TTC549 (cell line): ENCODE results near the gene AQP6.

Experiments
- FAIRE-seq: peaks from 2 replicates; lab custom pipeline; 2012; peaks lifted over from hg19 to GRCh38; lab: Jason Lieb, UNC

Gene AQP6

DNA sequence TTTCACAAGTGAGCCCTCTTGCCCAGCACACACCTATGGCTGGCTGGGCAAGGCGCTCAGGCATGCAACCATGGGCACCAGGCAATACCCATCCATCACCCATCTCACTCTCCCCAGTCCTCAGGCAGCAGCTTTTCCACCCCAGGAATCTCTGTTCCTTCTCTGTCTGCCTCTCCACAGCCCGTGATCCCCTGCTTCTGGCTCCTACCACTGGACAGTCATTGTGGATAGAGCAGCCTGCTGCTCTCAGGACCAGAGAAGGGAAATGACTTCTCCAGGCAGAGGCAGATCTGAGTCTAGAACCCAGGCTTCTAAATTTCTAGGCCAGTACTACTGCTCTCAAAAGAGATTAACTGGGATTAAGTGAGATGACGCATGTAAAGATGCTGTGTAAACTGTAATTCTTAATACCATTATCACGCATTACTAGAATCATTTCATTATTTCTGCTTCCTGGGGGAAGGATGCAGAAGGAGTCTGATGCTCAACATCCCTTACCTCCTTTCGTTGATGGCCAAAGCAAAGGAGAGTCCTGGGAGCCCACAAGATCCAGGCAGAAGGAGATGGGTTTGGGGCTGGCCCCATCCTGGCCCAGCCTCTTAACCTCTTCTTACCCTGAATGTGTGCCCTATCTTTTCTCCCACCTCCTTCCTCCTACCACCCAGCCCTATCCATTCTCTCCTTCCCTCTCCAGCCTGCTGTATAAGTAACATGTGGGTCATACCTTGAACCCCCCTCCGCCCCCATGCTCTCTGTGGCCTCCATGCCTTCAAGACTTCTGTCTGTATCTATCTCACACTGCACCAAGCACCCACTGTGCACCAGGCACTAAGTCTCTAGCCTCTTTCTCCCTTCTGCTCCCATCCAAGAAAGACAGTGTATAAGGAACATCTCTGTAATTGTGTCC lies 15.8 kb upstream of the AQP6 start:
- FAIRE-seq, result no peak

DNA sequence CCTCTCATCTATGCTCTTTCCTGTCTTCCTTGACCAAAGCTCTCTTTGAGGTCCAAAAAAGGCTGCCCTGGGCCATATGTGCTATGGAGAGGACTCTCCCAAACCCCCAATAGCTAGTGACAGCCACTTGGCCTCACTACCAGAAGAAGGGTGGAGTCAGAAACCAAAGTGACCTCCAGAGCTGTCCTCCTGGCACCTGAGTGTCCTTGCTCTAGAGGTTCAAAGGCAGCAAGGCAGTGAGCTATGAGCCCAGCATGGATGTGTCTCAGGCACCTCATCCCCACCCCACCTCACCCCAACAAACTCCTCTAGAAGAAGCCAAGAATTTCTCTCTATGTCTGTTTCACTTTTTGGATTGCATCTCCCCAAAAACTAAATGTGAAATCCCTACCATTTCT lies 15.2 kb upstream of the AQP6 start:
- FAIRE-seq, result no peak

DNA sequence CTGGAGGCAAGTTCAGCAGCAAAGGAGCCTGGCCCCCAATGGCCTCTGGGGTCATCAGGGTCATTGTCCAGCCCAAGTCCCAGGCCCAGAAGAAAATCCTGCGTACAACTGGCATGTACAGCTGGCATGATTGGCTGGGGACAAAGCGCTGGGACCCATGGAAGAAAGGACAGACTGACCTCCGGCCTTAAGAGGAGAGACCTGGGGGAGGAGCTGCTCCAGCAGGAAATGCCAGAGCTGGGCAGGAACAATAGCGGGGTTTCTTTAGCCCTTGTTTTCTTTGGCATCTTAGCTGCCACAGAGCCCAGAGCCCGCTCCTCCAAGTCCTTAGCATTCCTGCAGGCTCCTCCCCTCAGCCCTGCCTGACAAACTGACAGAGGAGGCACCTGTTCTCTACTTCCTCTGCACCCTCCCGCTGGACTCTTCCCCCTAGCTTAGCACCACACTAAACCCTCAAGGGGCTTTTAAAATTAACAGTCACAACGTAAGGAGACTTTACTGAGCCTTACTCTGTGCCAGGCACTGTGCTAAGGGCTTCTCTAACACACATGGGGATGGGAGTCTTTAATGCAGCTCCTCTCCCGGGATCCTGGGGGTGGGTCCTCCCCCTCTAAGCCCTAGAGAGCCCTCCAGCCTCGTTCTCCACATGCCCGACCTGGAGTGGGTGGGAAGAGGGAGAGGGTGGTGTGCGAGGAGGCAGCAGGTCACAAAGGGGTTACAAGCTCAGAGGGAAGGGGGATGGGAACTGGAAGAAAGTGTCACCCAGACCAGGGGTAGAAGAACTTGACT lies 12.9 kb upstream of the AQP6 start:
- FAIRE-seq, result no peak

DNA sequence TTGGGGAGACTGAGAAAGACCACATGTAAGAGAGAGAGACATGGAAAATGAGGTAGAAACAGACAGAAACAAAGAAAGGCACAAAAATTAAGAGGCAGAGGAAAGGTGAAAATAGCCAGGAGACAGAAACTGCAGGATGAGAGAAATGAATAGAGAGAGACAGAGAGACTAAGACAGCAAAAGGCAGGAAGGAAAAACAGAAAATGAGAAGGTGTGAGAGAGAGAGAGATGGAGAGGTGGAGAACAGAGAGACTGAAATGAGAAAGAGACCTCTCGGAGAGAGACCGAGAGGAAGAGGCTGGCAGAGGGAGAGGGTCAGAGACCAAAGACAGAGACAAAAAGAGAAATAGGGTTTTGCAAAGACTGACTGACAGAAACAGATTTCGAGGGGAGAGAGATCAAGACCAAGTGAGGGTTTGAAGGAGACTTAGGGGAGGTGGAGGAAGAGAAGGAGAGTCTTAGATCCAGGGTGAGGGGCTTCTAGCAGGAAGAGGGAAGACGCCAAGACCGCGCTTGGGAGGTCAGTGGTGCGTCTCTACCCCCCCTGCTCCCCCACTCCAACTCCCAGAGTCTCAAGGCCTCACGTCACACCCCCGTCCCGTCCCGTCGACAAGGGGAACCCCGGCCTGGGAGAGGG lies 12.2 kb upstream of the AQP6 start:
- FAIRE-seq, result no peak

DNA sequence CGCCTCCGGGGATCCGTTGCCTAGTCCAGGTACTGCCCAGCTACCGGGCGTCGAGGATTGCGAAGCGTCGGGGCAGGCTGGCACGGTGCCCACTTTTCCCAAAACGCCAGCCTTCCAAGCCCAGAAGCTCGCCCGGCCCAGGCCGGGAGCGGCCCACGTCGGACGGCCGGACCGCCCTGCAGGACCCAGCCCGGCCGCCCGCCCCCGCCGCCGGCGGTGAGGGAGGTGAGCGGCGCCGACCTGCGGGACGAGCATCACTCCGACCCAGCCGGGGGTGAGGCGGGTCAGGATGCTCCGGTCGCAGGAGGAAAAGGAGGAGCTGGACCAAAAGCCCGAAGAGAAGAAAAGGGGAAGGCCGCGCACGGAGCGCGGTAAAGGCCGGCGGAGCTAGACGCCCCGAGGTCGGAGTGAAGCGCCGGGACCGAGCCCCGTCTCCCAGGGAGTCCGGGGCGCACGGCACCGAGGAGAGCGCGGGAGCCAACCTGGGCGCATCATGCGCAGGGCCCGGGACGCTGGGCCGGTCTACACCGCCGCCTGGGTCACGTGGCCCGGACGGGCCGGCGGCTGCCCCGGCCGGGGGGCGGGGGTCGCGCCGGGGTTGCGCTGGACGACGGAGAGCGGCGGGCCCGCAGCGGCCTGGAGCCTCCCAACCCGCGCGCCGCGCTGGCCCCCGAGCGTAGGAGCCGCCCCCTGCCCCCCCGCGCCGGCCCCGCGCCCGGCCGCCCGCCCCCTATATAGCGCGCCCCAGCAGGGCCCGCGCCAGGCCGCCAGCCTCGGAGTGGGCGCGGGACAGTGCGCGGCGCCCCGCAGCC lies 11.4 kb upstream of the AQP6 start, which contains the start of gene AQP5:
TSS of gene AQP5 (plus strand) at position 762 of the 812 bp plus-strand sequence. CDS start 146 bp downstream, outside the sequence.
- no peak for FAIRE-seq

DNA sequence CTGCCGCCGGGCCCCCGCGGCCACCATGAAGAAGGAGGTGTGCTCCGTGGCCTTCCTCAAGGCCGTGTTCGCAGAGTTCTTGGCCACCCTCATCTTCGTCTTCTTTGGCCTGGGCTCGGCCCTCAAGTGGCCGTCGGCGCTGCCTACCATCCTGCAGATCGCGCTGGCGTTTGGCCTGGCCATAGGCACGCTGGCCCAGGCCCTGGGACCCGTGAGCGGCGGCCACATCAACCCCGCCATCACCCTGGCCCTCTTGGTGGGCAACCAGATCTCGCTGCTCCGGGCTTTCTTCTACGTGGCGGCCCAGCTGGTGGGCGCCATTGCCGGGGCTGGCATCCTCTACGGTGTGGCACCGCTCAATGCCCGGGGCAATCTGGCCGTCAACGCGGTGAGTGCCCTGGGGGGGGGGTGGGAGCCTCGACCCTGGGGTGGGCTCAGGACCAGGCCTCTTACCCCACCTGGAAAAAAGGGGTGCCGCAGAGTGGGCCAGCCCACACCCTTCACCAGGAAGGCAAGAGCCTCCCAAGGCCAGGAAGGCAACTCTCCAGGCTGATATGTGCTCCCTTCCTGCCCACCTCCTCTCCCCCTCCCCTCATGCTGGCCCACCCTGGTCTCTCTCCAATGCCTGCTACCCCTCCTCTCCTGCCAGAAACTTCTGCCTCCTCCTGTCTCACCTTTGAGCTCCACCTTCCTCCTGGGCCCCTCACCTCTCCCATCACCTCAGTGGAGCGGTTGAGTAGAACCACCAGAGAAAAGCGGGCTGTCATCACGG lies 10.6 kb upstream of the AQP6 start:
- FAIRE-seq, result no peak

DNA sequence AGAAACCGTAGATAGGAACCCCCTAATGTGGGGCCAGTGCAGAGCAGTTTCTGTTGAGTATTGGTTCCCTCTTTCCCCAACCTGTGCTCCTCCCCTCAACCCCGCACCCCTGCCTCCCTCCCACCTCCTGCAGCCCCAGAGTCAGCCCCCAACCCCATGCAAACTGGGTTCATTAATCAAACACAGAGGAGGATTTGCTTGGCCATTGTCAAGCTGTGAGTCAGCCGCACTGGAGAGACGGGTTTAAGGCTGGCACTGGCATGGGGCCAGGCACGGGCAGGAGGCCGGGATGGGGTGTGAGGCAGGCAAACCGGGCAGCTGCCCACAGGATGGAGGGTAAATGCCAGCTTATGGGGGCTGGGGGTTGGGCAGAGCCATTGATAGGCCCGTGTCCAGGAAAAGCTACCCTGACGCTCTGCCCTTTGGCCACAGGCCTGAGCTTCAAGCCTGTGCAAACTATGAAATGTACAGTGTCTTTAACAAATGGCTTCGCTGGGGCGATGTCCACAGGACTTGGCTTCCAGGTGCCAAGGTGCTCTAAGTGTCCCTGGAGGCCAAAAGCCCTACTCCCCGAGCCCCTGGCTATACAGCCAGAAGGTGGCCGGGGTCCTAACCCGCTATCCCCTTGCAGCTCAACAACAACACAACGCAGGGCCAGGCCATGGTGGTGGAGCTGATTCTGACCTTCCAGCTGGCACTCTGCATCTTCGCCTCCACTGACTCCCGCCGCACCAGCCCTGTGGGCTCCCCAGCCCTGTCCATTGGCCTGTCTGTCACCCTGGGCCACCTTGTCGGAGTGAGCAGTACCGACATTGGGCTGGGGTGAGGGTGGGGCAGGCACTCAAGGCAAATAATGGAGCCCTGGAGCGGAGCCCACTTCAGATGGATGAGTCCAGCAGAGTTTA lies 9.6 kb upstream of the AQP6 start:
- FAIRE-seq, result no peak

DNA sequence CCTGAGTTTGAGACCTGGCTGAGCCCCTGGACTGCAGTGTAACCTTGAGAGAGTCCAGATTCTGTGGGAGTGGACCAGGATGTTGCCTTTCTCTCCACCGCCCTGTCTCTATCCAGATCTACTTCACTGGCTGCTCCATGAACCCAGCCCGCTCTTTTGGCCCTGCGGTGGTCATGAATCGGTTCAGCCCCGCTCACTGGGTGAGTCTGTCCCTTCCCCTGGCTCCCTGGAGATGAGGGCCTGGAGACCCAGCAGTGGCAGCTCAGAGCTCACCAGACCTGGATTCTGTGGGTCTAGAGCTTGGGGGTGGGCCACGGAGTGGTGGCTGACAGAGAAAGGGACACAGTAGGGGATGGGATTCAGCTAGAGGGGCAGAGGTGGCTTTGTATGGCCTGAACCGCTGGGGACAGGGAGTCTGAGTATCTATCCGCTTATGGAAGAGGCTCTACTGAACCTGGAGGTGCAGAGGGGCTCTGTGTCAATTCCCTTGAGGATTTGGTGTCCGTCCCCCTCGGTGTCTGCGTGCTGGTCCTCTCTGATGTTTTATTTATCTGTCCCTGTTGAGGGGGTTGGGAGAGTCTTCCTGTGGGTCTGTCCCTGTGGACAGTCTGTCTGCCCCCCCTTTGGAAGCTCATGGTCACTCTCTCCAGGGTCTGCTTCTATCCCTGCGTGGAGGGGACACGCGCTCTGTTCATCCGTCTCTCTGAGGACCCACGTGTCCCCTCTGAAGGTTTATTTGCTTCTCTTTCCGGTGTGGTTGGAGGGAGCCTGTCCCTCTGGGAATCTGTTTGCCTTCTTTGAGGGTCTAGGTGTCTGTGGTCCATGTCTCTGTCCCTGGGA lies 8.6 kb upstream of the AQP6 start:
- FAIRE-seq, result no peak

DNA sequence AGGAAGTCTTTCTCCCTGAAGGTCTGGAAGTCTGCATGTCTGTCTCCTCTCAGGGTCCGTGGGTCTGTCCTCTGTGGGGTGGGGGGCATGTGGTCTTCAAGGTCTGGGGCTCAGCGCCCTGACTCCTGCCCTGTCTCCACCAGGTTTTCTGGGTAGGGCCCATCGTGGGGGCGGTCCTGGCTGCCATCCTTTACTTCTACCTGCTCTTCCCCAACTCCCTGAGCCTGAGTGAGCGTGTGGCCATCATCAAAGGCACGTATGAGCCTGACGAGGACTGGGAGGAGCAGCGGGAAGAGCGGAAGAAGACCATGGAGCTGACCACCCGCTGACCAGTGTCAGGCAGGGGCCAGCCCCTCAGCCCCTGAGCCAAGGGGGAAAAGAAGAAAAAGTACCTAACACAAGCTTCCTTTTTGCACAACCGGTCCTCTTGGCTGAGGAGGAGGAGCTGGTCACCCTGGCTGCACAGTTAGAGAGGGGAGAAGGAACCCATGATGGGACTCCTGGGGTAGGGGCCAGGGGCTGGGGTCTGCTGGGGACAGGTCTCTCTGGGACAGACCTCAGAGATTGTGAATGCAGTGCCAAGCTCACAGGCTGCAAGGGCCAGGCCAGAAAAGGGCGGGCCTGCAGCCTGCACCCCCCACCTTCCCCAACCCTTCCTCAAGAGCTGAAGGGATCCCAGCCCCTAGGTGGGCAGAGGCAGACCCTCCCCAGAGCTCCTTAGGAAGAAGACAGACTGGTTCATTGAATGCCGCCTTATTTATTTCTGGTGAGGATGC lies 7.7 kb upstream of the AQP6 start:
- FAIRE-seq, result no peak

DNA sequence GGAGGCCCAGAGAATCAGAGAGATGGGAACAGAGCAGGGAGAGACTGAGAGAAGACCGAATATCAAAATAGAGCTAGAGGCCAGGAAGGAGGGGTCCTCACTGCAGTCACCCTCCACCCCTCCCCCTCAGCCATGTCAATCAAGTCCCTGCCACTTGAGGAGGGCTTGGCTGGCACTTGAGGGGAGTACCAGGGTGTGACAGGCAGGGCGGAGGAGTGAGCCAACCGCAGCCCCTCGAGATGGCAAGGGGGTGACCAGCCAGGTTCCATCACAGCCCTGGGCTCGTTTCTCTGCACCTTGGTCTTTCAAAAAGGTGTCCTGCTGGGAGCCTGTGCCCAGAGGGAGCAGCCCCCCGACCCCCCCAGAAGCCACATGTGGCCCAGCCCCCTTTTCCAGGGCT lies 6.9 kb upstream of the AQP6 start:
- no peak for FAIRE-seq

DNA sequence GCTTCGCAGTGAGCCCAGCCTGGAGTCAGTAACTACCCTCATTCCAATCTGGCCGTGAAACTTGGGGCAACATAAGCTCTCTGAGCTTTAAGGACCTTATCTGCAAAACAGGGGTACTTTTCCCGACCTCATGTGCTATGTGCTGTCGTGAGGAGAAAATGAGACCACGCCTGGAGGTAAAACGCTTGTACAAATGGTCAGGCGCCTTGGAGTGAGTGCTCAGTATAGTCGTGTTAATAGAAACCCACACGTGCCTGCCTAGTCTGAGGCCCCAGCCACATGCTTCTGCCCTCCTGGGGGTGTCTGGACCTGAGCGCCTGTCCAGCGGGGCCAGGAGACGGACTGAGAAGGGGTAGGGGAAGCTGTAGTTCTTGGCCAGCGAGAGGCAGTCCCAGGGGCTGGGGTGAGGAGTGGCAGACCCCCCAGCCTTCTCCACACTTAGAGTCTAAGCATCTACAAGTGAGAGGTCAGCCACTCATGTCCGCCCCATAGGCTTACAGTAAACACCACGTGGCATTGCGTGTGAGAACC lies 6.2 kb upstream of the AQP6 start:
- FAIRE-seq, result no peak

DNA sequence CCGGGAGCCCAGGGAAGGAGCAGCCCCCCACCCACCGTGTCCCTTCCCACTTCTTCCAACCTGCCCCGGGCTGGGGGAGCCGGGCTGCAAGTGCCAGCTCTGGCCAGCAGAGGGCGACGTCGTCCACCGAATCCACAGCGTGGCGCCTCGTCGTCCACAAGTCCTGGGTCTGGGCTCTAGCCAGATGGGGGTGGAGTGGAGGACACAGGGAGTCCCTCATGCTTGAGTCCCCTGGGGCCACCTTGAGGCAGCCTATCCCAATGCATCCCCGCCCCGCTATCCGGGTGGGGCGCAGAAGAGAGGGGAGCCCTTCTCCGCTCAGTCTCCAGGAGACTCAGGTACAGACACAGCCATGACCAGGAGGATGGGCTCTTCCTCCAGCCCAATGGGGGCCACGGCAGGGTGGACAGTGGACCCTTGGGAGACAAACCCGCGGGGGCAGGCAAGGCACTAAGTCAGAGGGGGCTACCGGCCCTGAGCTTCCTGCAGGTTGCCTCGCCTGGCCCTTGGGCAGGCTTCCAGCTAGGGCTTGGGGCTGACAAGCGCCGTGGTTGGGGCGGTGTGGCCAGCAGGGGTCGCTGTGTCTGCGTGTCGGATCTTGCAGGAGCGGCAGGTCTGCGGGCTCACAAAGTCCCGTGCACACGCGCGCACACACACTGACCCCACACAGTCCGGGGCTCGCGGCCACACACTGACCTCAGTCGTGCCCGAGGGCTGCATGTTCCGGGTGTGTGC lies 5.5 kb upstream of the AQP6 start:
- no peak for FAIRE-seq

DNA sequence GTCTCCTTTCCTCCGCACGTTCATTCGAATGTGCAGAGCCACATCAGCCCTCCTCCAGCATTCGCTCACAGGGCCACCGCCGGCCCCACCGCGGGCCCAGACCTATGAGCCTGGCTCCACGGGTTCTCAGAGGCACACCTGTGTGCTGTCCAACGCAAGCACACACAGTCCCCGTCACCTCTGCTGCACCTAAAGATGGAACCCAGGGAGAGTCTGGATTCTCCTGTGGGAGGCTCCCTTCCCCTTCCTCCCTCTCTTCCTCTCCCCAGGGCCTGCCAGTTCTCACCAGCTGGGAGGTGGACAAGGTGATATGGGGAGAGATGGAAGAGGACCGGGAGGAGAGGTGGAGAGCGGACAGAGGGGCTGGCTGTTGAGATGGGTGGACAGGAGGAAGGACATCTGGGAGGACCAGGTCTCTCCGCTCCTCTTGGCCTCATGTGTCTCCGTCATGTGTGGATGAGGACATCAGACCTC lies 4.9 kb upstream of the AQP6 start:
- no peak for FAIRE-seq

DNA sequence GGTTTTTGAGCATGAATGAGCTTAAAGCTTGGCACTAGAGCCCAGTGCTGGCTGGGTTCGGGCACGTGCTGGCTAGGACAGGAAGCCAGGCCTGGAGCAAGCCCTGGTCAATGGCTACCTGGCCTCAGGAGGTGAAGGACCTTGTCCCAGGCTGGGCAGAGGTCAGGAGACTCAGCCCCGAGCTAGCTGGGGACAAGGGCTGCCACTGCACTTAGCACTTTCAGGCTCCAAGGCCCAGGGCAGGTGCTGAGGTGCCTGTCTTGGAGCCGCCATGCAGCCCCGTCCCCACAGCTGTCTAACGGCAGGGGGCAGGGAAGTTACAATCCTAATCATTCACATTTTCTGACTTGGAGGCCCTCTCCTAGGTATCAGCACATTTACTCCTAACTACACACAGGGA lies 4.3 kb upstream of the AQP6 start:
- FAIRE-seq, result no peak

DNA sequence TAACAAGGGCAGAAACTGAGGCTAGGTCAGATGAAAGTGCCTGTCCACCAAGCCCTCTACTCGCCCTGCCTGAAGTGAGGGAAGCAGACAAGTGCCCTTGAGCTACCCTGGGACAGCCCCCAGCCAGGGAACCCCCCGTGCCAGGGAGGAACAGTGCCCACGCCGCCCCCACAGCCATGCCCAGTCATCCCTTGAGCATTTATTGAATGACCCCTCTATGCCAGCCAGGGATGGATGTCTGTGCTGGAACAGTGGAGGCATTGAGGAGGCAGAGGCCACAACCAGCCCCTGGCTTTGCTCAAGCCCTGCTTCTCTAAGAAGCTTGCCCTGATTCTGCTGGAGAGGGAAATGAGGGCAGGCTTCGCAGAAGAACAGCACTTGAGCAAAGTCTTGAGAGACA lies 3.7 kb upstream of the AQP6 start:
- no peak for FAIRE-seq

DNA sequence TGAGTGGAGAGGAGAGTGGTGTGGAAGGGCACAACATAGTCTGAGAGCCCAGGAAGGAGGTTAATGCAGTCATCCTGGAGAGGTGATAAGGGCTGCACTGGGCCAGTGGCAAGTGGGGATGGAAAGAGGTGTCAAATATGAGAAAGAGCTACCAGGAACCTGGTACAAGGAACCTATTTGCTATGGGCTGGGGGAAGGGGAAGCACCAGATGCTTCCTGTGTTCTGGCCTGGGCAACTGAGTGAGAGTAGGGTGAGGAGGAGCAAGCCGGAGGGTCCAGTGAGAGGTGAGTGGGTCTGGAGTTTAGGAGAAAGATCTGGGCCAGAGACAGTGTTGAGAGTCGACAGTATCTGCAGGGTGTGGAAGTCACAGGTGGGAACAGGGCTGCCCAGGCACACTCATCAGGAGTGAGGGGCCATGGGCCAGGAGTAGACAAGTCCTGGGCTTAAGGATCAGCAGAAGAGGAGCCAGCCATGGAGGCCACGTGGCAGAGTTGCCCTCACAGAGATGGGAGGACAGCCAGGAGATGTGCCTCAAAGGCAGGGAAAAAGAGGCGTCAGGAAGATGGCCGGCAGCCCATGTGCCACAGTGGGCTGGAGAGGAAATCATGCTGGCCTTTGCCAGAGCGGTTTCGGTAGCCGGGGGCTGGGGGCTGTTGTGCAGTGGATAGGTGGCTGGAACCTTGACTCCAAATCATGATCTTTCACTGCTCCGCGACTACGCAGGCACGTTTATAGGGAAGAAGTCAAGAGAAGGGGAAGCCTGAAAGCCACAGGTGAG lies 2.9 kb upstream of the AQP6 start:
- no peak for FAIRE-seq

DNA sequence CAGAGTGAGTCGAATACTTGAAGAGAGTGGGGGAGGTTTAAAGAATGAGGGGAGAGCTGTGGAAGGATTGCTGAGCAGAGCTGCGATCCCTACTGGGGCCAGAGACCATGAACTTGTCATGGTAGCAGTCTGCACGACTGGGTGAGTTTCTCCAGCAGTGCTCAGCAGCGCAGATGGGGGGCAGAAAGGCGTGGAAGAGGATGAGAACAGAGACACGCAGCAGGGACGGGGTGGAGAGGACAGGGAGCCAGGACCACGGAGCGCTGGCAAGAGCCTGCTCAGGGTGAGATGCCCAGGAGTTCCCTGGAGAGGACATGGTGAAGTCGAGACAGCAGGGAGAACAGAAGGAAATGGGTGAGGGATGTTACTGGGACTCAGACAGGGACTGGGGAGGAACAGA lies 2.1 kb upstream of the AQP6 start:
- FAIRE-seq, result no peak
